GM12878 (cell line): Measurements from ENCODE around the gene NRN1L. TPM values are rescaled to one million over a fixed set of nuclear protein-coding genes. Genes with fewer than 3 reads are reported as not detected.

Experiments used
- ATAC-seq: fragments of 200-7000 bp; cut with Tn5 transposase; 3 replicates; pipeline ENCODE4 v1.9.1; 2020; ENCODE audit warnings: mild to moderate bottlenecking, moderate library complexity
- BruUV-seq: library from RNA; stranded (reverse); fragments of 400-500 nt; replicated peaks from 2 replicates; lab custom pipeline; 2021; lab: Mats Ljungman, UMichigan
- CTCF ChIA-PET: fragments of 300-600 bp; sonication (Branson Sonifier 250); formaldehyde crosslinking; extraction: SDS; loops from one replicate; lab custom pipeline; 2021; ENCODE audit warnings: inconsistent platforms; lab: Yijun Ruan, JAX
- POLR2A ChIA-PET: fragments of 350-600 bp; formaldehyde crosslinking; extraction: SDS; loops from one replicate; lab custom pipeline; 2021; ENCODE audit warnings: inconsistent platforms; lab: Charles Lee
- RAD21 ChIA-PET: fragments of 300-600 bp; sonication (Branson Sonifier 250); formaldehyde crosslinking; loops from one replicate; lab custom pipeline; 2023; ENCODE audit warnings: antibody characterized with exemption; ENCODE audit not compliant: unreplicated experiment; lab: Charles Lee
- SMC1A ChIA-PET: fragments of 300-600 bp; sonication (Branson Sonifier 250); formaldehyde crosslinking; loops from one replicate; lab custom pipeline; 2023; ENCODE audit not compliant: unreplicated experiment, uncharacterized antibody; lab: Charles Lee
- DNase-seq: peaks from one replicate; pipeline ENCODE4 v3.0.0-alpha.2; 2011; ENCODE audit warnings: low read depth, low spot score
- FAIRE-seq: peaks from 3 replicates; lab custom pipeline; 2011; peaks lifted over from hg19 to GRCh38; lab: Jason Lieb, UNC
- H2AFZ ChIP-seq: 2 replicates; pipeline ENCODE4 v1.6.0; 2011; ENCODE audit warnings: low read depth, low read length, control low read depth; ENCODE audit not compliant: control insufficient read depth
- H3K27ac ChIP-seq: 2 replicates; pipeline ENCODE4 v1.5.1; 2011; ENCODE audit warnings: control low read depth; ENCODE audit not compliant: control insufficient read depth, insufficient read depth
- H3K27me3 ChIP-seq, 2 experiments: replicated peaks in 1 of 2; 2 replicates each; pipeline versions ENCODE4 v1.6.0 to v1.6.1; 2011; ENCODE audit warnings: low read length in 1 of 2; ENCODE audit not compliant: control insufficient read depth in 2 of 2, insufficient read depth in 2 of 2
- H3K36me3 ChIP-seq, 2 experiments: 2 replicates each; pipeline ENCODE4 v1.5.1; 2011; ENCODE audit warnings: low read length in 1 of 2; ENCODE audit not compliant: control insufficient read depth in 2 of 2, insufficient read depth in 2 of 2
- H3K4me1 ChIP-seq: 2 replicates; pipeline ENCODE4 v1.6.1; 2011; ENCODE audit warnings: mild to moderate bottlenecking, low read length, moderate library complexity, mixed read lengths; ENCODE audit not compliant: control insufficient read depth, insufficient read depth
- H3K4me2 ChIP-seq: 2 replicates; pipeline ENCODE4 v1.6.0; 2011; ENCODE audit warnings: control low read depth; ENCODE audit not compliant: control insufficient read depth, insufficient read depth
- H3K4me3 ChIP-seq: fragments of 200-600 bp; sonication (generic); 2 replicates; pipeline ENCODE4 v1.5.1; 2016
- H3K79me2 ChIP-seq: 2 replicates; pipeline ENCODE4 v1.6.0; 2011; ENCODE audit warnings: low read length; ENCODE audit not compliant: control insufficient read depth, insufficient read depth
- H3K9ac ChIP-seq: 2 replicates; pipeline ENCODE4 v1.8.0; 2011; ENCODE audit warnings: low read length, control low read depth, mixed read lengths; ENCODE audit not compliant: control insufficient read depth, insufficient read depth
- H3K9me3 ChIP-seq: replicated peaks from 3 replicates; pipeline ENCODE4 v1.5.1; 2011; ENCODE audit warnings: mild to moderate bottlenecking, low read length; ENCODE audit not compliant: control insufficient read depth, insufficient read depth
- H4K20me1 ChIP-seq: 2 replicates; pipeline ENCODE4 v1.6.0; 2011; ENCODE audit not compliant: control insufficient read depth, insufficient read depth
- EED ChIP-seq: sonication (generic); IDR thresholded peaks from 2 replicates; pipeline ENCODE4 v1.6.1; 2016; ENCODE audit warnings: antibody characterized with exemption, low read depth
- FOXM1 ChIP-seq: IDR thresholded peaks from 2 replicates; pipeline ENCODE4 v1.6.1; 2012; ENCODE audit warnings: low read depth, mild to moderate bottlenecking, inconsistent platforms, low read length, moderate library complexity
- IKZF2 ChIP-seq, 2 experiments: fragments of 450-650 bp; IDR thresholded peaks; 2 replicates each; pipeline ENCODE4 v1.6.1; 2017; ENCODE audit warnings: mild to moderate bottlenecking in 2 of 2, moderate library complexity in 2 of 2
- KDM1A ChIP-seq: fragments of 200-600 bp; sonication (generic); IDR thresholded peaks from 2 replicates; pipeline ENCODE4 v1.6.1; 2016; ENCODE audit warnings: borderline replicate concordance
- MEF2A ChIP-seq: IDR thresholded peaks from 2 replicates; pipeline ENCODE4 v1.6.1; 2011; ENCODE audit warnings: low read depth, mild to moderate bottlenecking, low read length, moderate library complexity; ENCODE audit not compliant: insufficient read depth
- NR2C1 ChIP-seq: fragments of 450-650 bp; IDR thresholded peaks from 2 replicates; pipeline ENCODE4 v1.6.1; 2017; ENCODE audit warnings: antibody characterized with exemption, mild to moderate bottlenecking, moderate library complexity
- WRNIP1 ChIP-seq: IDR thresholded peaks from 2 replicates; pipeline ENCODE4 v1.6.1; 2011; ENCODE audit warnings: low read depth, low read length, improper control_type of control experiment, borderline replicate concordance
- YY1 ChIP-seq: IDR thresholded peaks from 2 replicates; pipeline ENCODE4 v1.6.1; 2011; ENCODE audit warnings: low read depth, mild to moderate bottlenecking, low read length
- ZBTB4 ChIP-seq: fragments of 450-650 bp; formaldehyde crosslinking; IDR thresholded peaks from 2 replicates; pipeline ENCODE4 v1.4.0; 2022; ENCODE audit warnings: mild to moderate bottlenecking, moderate library complexity
- WGBS: methylation state at CpG from one replicate; pipeline ENCODE4 v1.1.6; 2016; ENCODE audit warnings: low lambda C conversion rate; ENCODE audit not compliant: insufficient replicate concordance, insufficient coverage; ENCODE audit errors: missing lambda C conversion rate; 5-methylcytosine and 5-hydroxymethylcytosine counted together
- in situ Hi-C: fragments of 300-500 bp; cut with MboI; formaldehyde crosslinking; loops from 9 replicates; pipeline ENCODE4 v1.14.3; 2018; ENCODE audit warnings: mixed read lengths
- intact Hi-C: fragments of 100-400 bp; cut with micrococcal nuclease; formaldehyde crosslinking; loops from one replicate; pipeline ENCODE4 v1.14.2; 2022; ENCODE audit not compliant: unreplicated experiment
- polyA plus RNA-seq, 11 experiments: library from polyadenylated mRNA; depleted of rRNA in 4 of 11; unstranded in 6 of 11; stranded (reverse) in 5 of 11; fragments of >200 nt; fragmentation: Nextera tagmentation in 4 of 11; fragmentation: Illumina TruSeq in 1 of 11; extraction: Ambion mirVana in 4 of 11; extraction: Trizol in 1 of 11; gene quantifications; 1 replicate in 1 of 11; 2 replicates in 10 of 11; pipeline versions ENCODE4 v1.2.1 to v1.2.3, GENCODE V29; 2011 to 2016; ENCODE audit warnings: inconsistent platforms in 2 of 11, missing spikeins in 2 of 11, low read depth in 1 of 11
- total RNA-seq, 4 experiments: library from RNA; depleted of rRNA in 3 of 4; stranded (reverse); fragments of >200 nt in 3 of 4; fragmentation: Illumina TruSeq in 1 of 4; extraction: Trizol in 1 of 4; gene quantifications; 2 replicates each; pipeline versions ENCODE4 v1.2.1 to v1.2.3, GENCODE V29; 2013 to 2021
- TF ChIP-seq, protein P1 (sequence below): fragments of 450-650 bp; IDR thresholded peaks from 2 replicates; pipeline ENCODE4 v1.6.1; 2016; ENCODE audit warnings: mild to moderate bottlenecking

Gene NRN1L
- total and polyA plus RNA-seq, 10 of the 15 experiments (the other 5 are each of a cell fraction or from before 2014, with no cell fraction given): 0.11 to 0.99 (median 0.28) TPM; not detected in 3

GRCh38 chr16:67842509-67843342 lies 42.0 kb upstream of the NRN1L start (continued):
- no peak for TF ChIP-seq ZBTB4
- no peak for TF ChIP-seq FOXM1
- peak in 1 of 2 experiments; percentile 35; a peak in 1 of 4 replicates for TF ChIP-seq IKZF2 (IDR thresholded peaks at IDR 0.05)
- TF ChIP-seq WRNIP1: no peak

DNA sequence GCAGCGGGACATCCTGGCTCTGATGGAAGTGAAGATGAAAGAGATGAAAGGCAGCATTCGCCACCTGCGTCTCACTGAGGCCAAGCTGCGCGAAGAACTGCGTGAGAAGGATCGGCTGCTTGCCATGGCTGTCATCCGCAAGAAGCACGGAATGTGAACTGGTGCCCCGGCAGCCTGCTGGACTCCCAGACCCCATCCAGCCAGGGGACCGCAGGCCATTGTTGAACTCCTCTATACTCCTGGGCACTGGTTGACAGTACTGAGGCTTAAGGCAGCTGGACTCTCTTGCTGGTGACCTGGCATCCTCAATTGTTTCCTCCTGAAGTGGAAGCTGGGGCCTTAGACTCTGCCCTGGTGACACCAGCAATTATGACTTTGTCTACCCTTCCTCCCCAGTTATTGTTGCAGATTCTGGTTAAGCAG lies 41.3 kb upstream of the NRN1L start:
- FAIRE-seq (no peak), DNase-seq (no peak), ATAC-seq (no peak)
- in situ Hi-C loops (no loop called here), intact Hi-C loops (no loop called here)
- H2AFZ ChIP-seq: no peak overlapping the region; the same call in 1 of the 2 replicates
- BruUV-seq: TSS peak; percentile 31
- H3K4me2 ChIP-seq: peak overlapping the region; percentile 93
- H3K4me1 ChIP-seq: peaks cover 29% of the 10 kb centered on the region
- peaks cover 46% of the 10 kb centered on the region for H3K79me2 ChIP-seq
- ChIA-PET RAD21 (no interaction called here), SMC1A (interaction anchor here (0.7 to 1.7 kb wide), 3 partner anchors 10 to 30 kb away, joined by 3 to 5 read pairs (median 3); partner anchors contain the start of gene EDC4), CTCF (interaction anchor here (1.1 to 2.0 kb wide), 5 partner anchors 10 to 321 kb away, joined by 3 to 8 read pairs (median 5); partner anchors contain the start of gene EDC4), POLR2A (no interaction called here)
- H3K9ac ChIP-seq: peak overlapping the region; percentile 91
- H3K27me3 ChIP-seq: no peaks in the 10 kb centered on the region
- no peak for TF ChIP-seq MEF2A
- TF ChIP-seq YY1: no peak
- TF ChIP-seq EED: 0 out of 2 replicates have a peak, but pooled peaks have one; percentile 17
- TF ChIP-seq NR2C1: no peak
- TF ChIP-seq, protein P1, sequence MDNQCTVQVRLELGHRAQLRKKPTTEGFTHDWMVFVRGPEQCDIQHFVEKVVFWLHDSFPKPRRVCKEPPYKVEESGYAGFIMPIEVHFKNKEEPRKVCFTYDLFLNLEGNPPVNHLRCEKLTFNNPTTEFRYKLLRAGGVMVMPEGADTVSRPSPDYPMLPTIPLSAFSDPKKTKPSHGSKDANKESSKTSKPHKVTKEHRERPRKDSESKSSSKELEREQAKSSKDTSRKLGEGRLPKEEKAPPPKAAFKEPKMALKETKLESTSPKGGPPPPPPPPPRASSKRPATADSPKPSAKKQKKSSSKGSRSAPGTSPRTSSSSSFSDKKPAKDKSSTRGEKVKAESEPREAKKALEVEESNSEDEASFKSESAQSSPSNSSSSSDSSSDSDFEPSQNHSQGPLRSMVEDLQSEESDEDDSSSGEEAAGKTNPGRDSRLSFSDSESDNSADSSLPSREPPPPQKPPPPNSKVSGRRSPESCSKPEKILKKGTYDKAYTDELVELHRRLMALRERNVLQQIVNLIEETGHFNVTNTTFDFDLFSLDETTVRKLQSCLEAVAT: peak; percentile 53; the same call in 1 of the 2 replicates
- TF ChIP-seq KDM1A: no peak
- H3K4me3 ChIP-seq: peak overlapping the region; percentile 96
- H3K27ac ChIP-seq: peak overlapping the region; percentile 38; the same call in 1 of the 2 replicates
- no peaks in the 10 kb centered on the region for H4K20me1 ChIP-seq
- 8% methylated on average over 11 of the region's 11 CpGs for WGBS
- peaks cover 0 to 4% of the 10 kb centered on the region in 2 experiments; a peak in 1 of 4 replicates for H3K36me3 ChIP-seq
- no peaks in the 10 kb centered on the region for H3K9me3 ChIP-seq
